Duodenal mucosa (tissue), 2 donors: ENCODE data around the gene LRRC4C.
"Not testable (repeated sequence)": the region's sequence is repeated elsewhere in the genome, so short reads cannot be mapped to it uniquely, and the experiment has no call there.

Experiments used
- H3K27ac ChIP-seq: one replicate; pipeline ENCODE4 v1.7.0; 2013; ENCODE audit warnings: low read depth, low read length
- H3K27me3 ChIP-seq, 2 donors: one replicate each; pipeline ENCODE4 v1.7.0; 2013; ENCODE audit warnings: low read length in 2 of 2, control low read depth in 1 of 2; ENCODE audit not compliant: insufficient read depth in 2 of 2, control insufficient read depth in 1 of 2
- H3K36me3 ChIP-seq, 2 donors: one replicate each; pipeline ENCODE4 v1.7.0; 2013; ENCODE audit warnings: low read length in 2 of 2, control low read depth in 1 of 2; ENCODE audit not compliant: insufficient read depth in 2 of 2, control insufficient read depth in 1 of 2
- H3K4me1 ChIP-seq, 2 donors: one replicate each; pipeline ENCODE4 v1.7.0; 2013; ENCODE audit warnings: low read length in 2 of 2, control low read depth in 1 of 2; ENCODE audit not compliant: insufficient read depth in 2 of 2, control insufficient read depth in 1 of 2
- H3K4me3 ChIP-seq, 2 donors: one replicate each; pipeline ENCODE4 v1.7.0; 2013; ENCODE audit warnings: low read length in 2 of 2, low read depth in 1 of 2
- H3K9ac ChIP-seq, 2 donors: one replicate each; pipeline ENCODE4 v1.7.0; 2013; ENCODE audit warnings: low read length in 2 of 2, low read depth in 1 of 2
- H3K9me3 ChIP-seq, 2 donors: one replicate each; pipeline ENCODE4 v1.7.0; 2013; ENCODE audit warnings: low read length in 2 of 2, control low read depth in 1 of 2; ENCODE audit not compliant: control insufficient read depth in 1 of 2

Gene LRRC4C

GRCh38 chr11:41020259-41020658 lies 439.2 kb downstream of the LRRC4C start:
- Histone ChIP-seq H3K36me3 (no peaks in the 10 kb centered on the region), H3K27me3 (no peaks in the 10 kb centered on the region), H3K4me1 (no peaks in the 10 kb centered on the region), H3K27ac (no peak overlapping the region), H3K9me3 (no peaks in the 10 kb centered on the region), H3K4me3 (no peak overlapping the region), H3K9ac (no peak overlapping the region)

DNA sequence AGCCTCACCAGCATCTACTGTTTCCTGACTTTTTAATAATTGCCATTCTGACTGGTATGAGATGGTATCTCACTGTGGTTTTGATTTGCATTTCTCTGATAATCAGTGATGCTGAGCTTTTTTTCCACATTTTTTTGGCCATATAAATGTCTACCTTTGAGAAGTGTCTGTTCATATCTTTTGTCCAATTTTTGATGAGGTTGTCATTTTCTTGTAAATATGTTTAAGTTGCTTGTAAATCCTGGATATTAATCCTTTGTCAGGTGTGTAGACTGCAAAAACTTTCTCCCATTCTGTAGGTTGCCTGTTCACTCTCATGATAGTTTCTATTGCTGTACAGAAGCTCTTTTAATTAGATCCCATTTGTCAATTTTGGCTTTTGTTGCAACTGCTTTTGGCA lies 439.8 kb downstream of the LRRC4C start:
- not testable (repeated sequence) for H3K4me1 ChIP-seq, H3K27me3 ChIP-seq, H3K9me3 ChIP-seq, H3K4me3 ChIP-seq, H3K9ac ChIP-seq, H3K36me3 ChIP-seq, H3K27ac ChIP-seq

GRCh38 chr11:41018224-41018623 lies 441.2 kb downstream of the LRRC4C start:
- Histone ChIP-seq H3K27ac (no peak overlapping the region), H3K36me3 (no peaks in the 10 kb centered on the region), H3K9me3 (no peaks in the 10 kb centered on the region), H3K9ac (no peak overlapping the region), H3K4me3 (no peak overlapping the region), H3K27me3 (no peaks in the 10 kb centered on the region), H3K4me1 (no peaks in the 10 kb centered on the region)

GRCh38 chr11:41010361-41011050 lies 448.9 kb downstream of the LRRC4C start:
- Histone ChIP-seq H3K4me1 (no peaks in the 10 kb centered on the region), H3K4me3 (no peak overlapping the region), H3K9me3 (no peaks in the 10 kb centered on the region), H3K27ac (no peak overlapping the region), H3K27me3 (no peaks in the 10 kb centered on the region), H3K36me3 (no peaks in the 10 kb centered on the region), H3K9ac (no peak overlapping the region)

DNA sequence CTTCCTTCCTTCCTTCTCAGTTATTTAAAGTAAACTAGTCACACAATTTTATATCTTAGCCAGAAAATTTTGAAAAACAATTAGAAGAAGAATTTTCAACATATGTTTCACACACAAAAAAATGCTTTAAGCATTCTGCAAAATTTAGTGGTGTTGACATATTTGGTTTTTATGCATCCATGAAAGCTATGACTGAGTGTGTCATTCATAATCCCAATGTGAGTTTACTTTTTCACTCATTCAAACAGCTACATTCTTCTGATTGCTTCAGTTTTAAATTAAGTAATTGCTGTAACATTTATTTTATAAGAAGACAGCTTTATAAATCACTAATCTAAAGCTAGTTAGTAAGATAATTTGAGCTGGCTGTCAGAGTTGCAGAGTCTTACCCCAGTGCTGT lies 453.5 kb downstream of the LRRC4C start:
- H3K27ac ChIP-seq: no peak overlapping the region
- no peak overlapping the region for H3K9ac ChIP-seq
- no peak overlapping the region for H3K4me3 ChIP-seq
- no peaks in the 10 kb centered on the region for H3K4me1 ChIP-seq
- no peaks in the 10 kb centered on the region for H3K36me3 ChIP-seq
- no peaks in the 10 kb centered on the region for H3K9me3 ChIP-seq
- no peaks in the 10 kb centered on the region for H3K27me3 ChIP-seq

DNA sequence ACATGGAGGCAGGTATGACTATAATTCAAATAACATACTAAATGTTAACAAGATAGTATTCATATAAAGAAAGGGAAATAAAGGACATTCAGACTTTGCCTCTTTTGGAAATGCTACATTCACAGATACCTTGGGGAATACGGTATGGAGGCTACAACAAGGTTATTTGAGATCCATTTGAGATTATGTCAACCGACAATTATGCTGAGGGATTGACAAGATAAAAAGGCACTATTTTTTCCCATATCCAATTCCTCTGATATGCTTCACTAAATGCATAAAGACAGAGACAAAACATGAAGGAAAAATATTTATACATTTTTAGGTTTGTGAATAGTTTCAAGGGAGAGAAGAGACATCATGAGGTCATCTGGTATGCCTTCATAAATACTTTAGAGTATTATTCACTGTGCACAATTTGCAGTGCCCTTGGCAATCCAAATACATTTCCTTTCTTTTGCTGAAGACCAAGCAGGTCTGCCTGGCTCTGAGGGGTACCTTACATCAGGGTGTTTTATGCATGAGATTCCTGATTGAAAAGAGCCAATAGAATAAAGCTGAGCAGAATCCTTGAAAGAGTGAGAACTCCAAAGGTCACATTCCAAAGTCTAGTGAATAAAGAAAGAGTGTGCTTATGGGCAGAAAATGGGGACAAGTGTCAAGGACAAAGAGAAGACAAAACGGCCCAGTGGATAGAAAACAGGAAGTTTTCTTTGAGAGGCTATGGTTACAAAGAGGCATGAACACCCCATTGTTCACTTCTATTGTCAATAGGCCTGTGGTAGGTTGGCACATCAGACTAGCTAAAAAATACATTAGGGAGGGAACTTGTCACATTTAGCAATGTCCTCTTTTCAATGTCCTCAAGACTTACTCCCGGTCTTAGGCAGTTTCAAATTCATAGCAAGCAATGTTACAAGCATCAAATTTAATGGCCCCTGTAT lies 455.8 kb downstream of the LRRC4C start:
- Histone ChIP-seq H3K4me3 (no peak overlapping the region), H3K36me3 (no peaks in the 10 kb centered on the region), H3K27me3 (no peaks in the 10 kb centered on the region), H3K4me1 (no peaks in the 10 kb centered on the region), H3K9ac (no peak overlapping the region), H3K27ac (no peak overlapping the region), H3K9me3 (no peaks in the 10 kb centered on the region)

GRCh38 chr11:40998920-40999319 lies 460.5 kb downstream of the LRRC4C start:
- no peak overlapping the region for H3K27ac ChIP-seq
- H3K4me3 ChIP-seq: no peak overlapping the region
- H3K9ac ChIP-seq: no peak overlapping the region
- no peaks in the 10 kb centered on the region for H3K27me3 ChIP-seq
- no peaks in the 10 kb centered on the region for H3K9me3 ChIP-seq
- H3K36me3 ChIP-seq: no peaks in the 10 kb centered on the region
- H3K4me1 ChIP-seq: no peaks in the 10 kb centered on the region

- Histone ChIP-seq H3K27ac (no peak overlapping the region), H3K4me3 (no peak overlapping the region), H3K9ac (no peak overlapping the region), H3K9me3 (no peaks in the 10 kb centered on the region), H3K4me1 (no peaks in the 10 kb centered on the region), H3K27me3 (no peaks in the 10 kb centered on the region), H3K36me3 (no peaks in the 10 kb centered on the region)
These were observed 471.5 kb downstream of the LRRC4C start for GRCh38 chr11:40987776-40988435.

DNA sequence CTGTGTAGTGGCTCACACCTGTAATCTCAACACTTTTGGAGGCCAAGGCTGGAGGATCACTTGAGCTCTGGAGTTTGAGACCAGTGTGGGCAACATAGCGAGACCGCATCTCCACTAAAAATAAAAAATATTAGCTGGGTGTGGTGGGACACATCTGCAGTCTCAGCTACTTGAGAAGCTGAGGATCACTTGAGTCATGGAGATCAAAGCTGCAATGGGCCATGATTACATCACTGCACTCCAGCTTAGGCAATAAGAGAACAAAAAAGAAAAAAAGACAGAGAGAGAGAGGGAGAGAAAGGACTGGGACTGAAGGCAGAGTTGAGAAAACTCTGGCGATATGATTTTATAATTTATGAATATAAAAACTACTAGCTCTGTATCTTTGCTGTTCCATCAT lies 473.1 kb downstream of the LRRC4C start:
- no peaks in the 10 kb centered on the region for H3K36me3 ChIP-seq
- H3K4me3 ChIP-seq: no peak overlapping the region
- H3K9ac ChIP-seq: no peak overlapping the region
- H3K27me3 ChIP-seq: no peaks in the 10 kb centered on the region
- H3K9me3 ChIP-seq: no peaks in the 10 kb centered on the region
- no peak overlapping the region for H3K27ac ChIP-seq
- H3K4me1 ChIP-seq: no peaks in the 10 kb centered on the region

DNA sequence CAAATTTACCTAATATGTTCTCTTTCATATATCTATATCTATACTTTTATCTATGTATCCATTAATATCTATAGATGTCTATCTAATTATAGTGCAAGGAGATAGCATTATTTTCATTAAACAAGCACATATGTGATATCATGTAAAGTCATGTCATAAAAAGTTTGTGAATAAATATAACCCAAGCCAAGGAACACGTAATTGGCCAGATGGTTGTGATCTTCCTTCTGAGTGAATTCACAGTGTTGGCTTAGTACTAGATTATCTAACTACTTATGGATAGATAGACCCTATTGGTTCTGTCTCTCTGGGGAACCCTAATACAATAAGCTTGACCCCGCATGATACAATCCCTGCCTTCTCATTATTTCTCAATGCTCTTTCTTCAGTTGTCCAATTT lies 484.4 kb downstream of the LRRC4C start:
- Histone ChIP-seq H3K27me3 (no peaks in the 10 kb centered on the region), H3K36me3 (no peaks in the 10 kb centered on the region), H3K4me3 (no peak overlapping the region), H3K27ac (no peak overlapping the region), H3K9me3 (peaks cover 2 to 10% of the 10 kb centered on the region in 2 donors), H3K9ac (no peak overlapping the region), H3K4me1 (no peaks in the 10 kb centered on the region)
